Neural progenitor cell (in vitro differentiated cells): ENCODE results near the gene SNX2.

ENCODE experiments used
- CTCF ChIP-seq: fragments of 200-600 bp; sonication (generic); IDR thresholded peaks from 2 replicates; pipeline ENCODE4 v1.5.1; 2017; ENCODE audit warnings: antibody characterized with exemption, mild to moderate bottlenecking
- EZH2 ChIP-seq: fragments of 200-600 bp; sonication (generic); IDR thresholded peaks from 2 replicates; pipeline ENCODE4 v1.6.1; 2017; ENCODE audit warnings: antibody characterized with exemption, mild to moderate bottlenecking, moderate library complexity
- EZH2phosphoT487 ChIP-seq: fragments of 200-600 bp; sonication (generic); IDR thresholded peaks from 2 replicates; pipeline ENCODE4 v1.6.1; 2017; ENCODE audit warnings: antibody characterized with exemption

DNA sequence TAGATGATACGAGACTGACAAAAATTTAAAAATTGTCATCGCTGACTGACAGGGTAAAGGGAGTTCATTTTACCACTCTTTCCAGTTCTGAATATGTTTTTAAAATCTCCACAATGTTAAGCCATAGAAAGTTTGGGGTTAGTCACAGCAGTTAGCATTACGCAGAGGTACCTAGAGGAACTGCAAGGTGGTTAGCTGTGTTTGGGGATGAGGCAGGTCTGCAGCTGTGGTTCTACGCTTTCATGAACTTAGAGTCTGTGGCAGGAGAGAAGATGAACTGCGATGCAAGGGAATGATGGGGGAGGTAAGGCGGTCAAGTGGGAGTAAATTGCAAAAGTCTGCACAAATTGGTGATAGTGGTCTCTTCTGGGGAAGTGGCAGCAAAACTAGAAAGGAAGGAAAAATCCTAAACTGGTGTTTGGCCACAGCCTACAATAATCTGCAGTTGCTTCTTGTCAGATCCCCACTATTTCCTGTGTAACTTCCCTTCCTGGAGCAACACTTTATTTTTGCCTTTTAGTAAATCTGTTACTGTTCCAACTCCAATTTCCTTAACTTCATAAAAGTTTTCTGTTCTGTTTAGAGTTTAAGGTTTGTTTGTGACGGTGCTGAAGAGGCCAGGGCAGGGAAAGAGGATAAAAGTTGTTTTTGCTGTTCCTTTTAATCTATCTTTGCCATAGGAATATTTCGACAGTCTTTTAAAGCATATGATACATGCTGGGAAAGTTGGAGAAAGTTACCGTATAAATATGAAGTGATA lies 38.6 kb upstream of the SNX2 start:
- TF ChIP-seq EZH2phosphoT487 = no peak
- TF ChIP-seq CTCF = no peak
- no peak for TF ChIP-seq EZH2
